ENCODE measurements around the gene SDC1. TPM values are rescaled to one million over a fixed set of nuclear protein-coding genes. Genes with fewer than 3 reads are reported as not detected.

SDC1 gene
- total and polyA plus RNA-seq, 2 of the 8 experiments (the other 6 are each of a cell fraction or from before 2014, with no cell fraction given) = 45.3 to 73.3 TPM

- no peaks in the 10 kb centered on the region for H3K23me2 ChIP-seq (ENCODE audit: low read depth, low read length)
- no peak overlapping the region for H3K4me2 ChIP-seq (ENCODE audit: insufficient read depth in 1 of 2, low read depth in 2 of 2, low read length in 2 of 2)
- H3K9me3 ChIP-seq (ENCODE audit: insufficient read depth in 2 of 2, low read depth in 1 of 2, low read length in 1 of 2) = no peaks in the 10 kb centered on the region
- H2BK20ac ChIP-seq (ENCODE audit: low read length) = no peak overlapping the region
- H3K79me1 ChIP-seq (ENCODE audit: low read depth, low read length) = no peaks in the 10 kb centered on the region
- DNase-seq (ENCODE audit: low read depth in 1 of 2, low spot score in 2 of 2) = no peak
- H2BK5ac ChIP-seq (ENCODE audit: low read depth, low read length) = no peak overlapping the region
- no peak overlapping the region for H4K91ac ChIP-seq (replicated peaks; ENCODE audit: insufficient read length, low read length)
- no peak overlapping the region for H4K5ac ChIP-seq (ENCODE audit: insufficient read length, low read depth, low read length)
- H3K4ac ChIP-seq (replicated peaks; ENCODE audit: insufficient read length, low read depth, low read length) = no peak overlapping the region
- H2BK120ac ChIP-seq (replicated peaks; ENCODE audit: low read depth, low read length) = no peak overlapping the region
- no peak for FAIRE-seq
- no peak overlapping the region for H3K9ac ChIP-seq (replicated peaks in 1 of 4; ENCODE audit: extremely low read depth in 1 of 4, low read depth in 3 of 4, low read length in 3 of 4)
- no peaks in the 10 kb centered on the region for H3K27me3 ChIP-seq (replicated peaks in 1 of 4; ENCODE audit: control insufficient read depth in 3 of 4, extremely low read depth in 1 of 4, insufficient read depth in 3 of 4, low read length in 3 of 4)
- H2AFZ ChIP-seq (ENCODE audit: low read length) = no peak overlapping the region
- H3K23ac ChIP-seq (ENCODE audit: insufficient read length) = no peak overlapping the region
- H4K8ac ChIP-seq (ENCODE audit: extremely low read depth, insufficient read depth, low read length) = no peak overlapping the region; the same call in 1 of the 2 replicates
- H3K4me3 ChIP-seq (ENCODE audit: extremely low read depth in 1 of 4, insufficient read depth in 2 of 4, low read depth in 3 of 4, low read length in 4 of 4) = no peak overlapping the region
- no peaks in the 10 kb centered on the region for H4K20me1 ChIP-seq (replicated peaks in 1 of 2; ENCODE audit: control insufficient read depth in 1 of 2, insufficient read depth in 2 of 2, low read length in 2 of 2)
- H2BK12ac ChIP-seq (ENCODE audit: low read depth, low read length) = no peak overlapping the region
- POLR2A ChIA-PET (ENCODE audit: partially characterized antibody) = no interaction called here
- no peaks in the 10 kb centered on the region for H3K79me2 ChIP-seq (ENCODE audit: control insufficient read depth in 1 of 2, insufficient read depth in 2 of 2, low read length in 2 of 2)
- no peak overlapping the region for H2AK5ac ChIP-seq (ENCODE audit: low read depth, low read length)
- TF ChIP-seq ATF3 (IDR thresholded peaks at IDR 0.05; ENCODE audit: insufficient read depth, low read depth, low read length) = no peak
- no peak for TF ChIP-seq POLR2AphosphoS5 (IDR thresholded peaks at IDR 0.05; ENCODE audit: low read depth, low read length)
- TF ChIP-seq RXRA (IDR thresholded peaks at IDR 0.05; ENCODE audit: insufficient read depth, low read depth, low read length) = no peak
- no peak for TF ChIP-seq TBP (IDR thresholded peaks at IDR 0.05; ENCODE audit: low read depth, low read length)
- no peak overlapping the region for H3K56ac ChIP-seq (replicated peaks; ENCODE audit: insufficient read length, low read depth, low read length)
- H3K4me1 ChIP-seq (replicated peaks in 1 of 4; ENCODE audit: control insufficient read depth in 3 of 4, insufficient read depth in 4 of 4, low read length in 3 of 4) = peaks cover 0 to 7% (median 0%) of the 10 kb centered on the region in 4 experiments; a peak in 1 of 7 replicates
- H3K14ac ChIP-seq (ENCODE audit: insufficient read length) = no peak overlapping the region
- 93% methylated on average over 10 of the region's 10 CpGs; no CpG with 5 or more reads in 1 of the 2 experiments for WGBS, 2 experiments (ENCODE audit: extremely low coverage in 1 of 2, insufficient coverage in 1 of 2, insufficient read length in 1 of 2, insufficient replicate concordance in 2 of 2, low coverage in 1 of 2, low lambda C conversion rate in 2 of 2, missing lambda C conversion rate in 1 of 2)
- no peak overlapping the region for H3K27ac ChIP-seq (ENCODE audit: low read depth, low read length)
- H3K36me3 ChIP-seq (ENCODE audit: control insufficient read depth in 2 of 4, insufficient read depth in 4 of 4, low read length in 3 of 4) = no peaks in the 10 kb centered on the region
- H2BK15ac ChIP-seq (ENCODE audit: low read length) = no peak overlapping the region
- CTCF ChIA-PET (ENCODE audit: partially characterized antibody) = interaction anchor here (0.6 to 17.4 kb wide), 12 partner anchors 9 to 164 kb away, joined by 3 to 163 read pairs (median 4); no protein-coding TSS in a partner anchor
- H3K18ac ChIP-seq (ENCODE audit: extremely low read depth, low read length) = no peak overlapping the region
These were observed 46.1 kb downstream of the SDC1 start for GRCh38 chr2:20178666-20179465.
